HepG2 (cell line): Measurements from ENCODE around the gene PAK2. TPM values are rescaled to one million over a fixed set of nuclear protein-coding genes. Genes with fewer than 3 reads are reported as not detected.

Experiments used
- CEBPB ChIP-seq: IDR thresholded peaks from 2 replicates; pipeline ENCODE4 v1.6.1; 2011; ENCODE audit warnings: low read depth, low read length, improper control_type of control experiment, borderline replicate concordance
- FOSL2 ChIP-seq: sonication (generic); formaldehyde crosslinking; IDR thresholded peaks from 2 replicates; pipeline ENCODE4 v1.4.0; 2020; ENCODE audit warnings: missing genetic modification reagents
- FOXA1 ChIP-seq, 2 experiments: fragments of 450-650 bp in 1 of 2; sonication (generic) in 1 of 2; formaldehyde crosslinking in 1 of 2; IDR thresholded peaks; 2 replicates each; pipeline versions ENCODE4 v1.4.0 to v1.6.1; 2016 to 2020; ENCODE audit warnings: missing genetic modification reagents in 1 of 2
- GATAD2A ChIP-seq: IDR thresholded peaks from 2 replicates; pipeline ENCODE4 v1.6.1; 2016
- HMG20A ChIP-seq: IDR thresholded peaks from 2 replicates; pipeline ENCODE4 v1.6.1; 2016; ENCODE audit warnings: borderline replicate concordance
- ISL2 ChIP-seq: sonication (generic); formaldehyde crosslinking; IDR thresholded peaks from 2 replicates; pipeline ENCODE4 v1.5.0; 2020; ENCODE audit warnings: missing genetic modification reagents
- SNRNP70 ChIP-seq: fragments of 200-400 bp; formaldehyde crosslinking; IDR thresholded peaks from 2 replicates; pipeline ENCODE4 v1.6.1; 2017; ENCODE audit warnings: mild to moderate bottlenecking, low read depth, low read length, moderate library complexity
- SOX13 ChIP-seq, 3 experiments: fragments of 450-650 bp in 1 of 3; sonication (generic) in 1 of 3; formaldehyde crosslinking in 1 of 3; IDR thresholded peaks in 2 of 3; conservative IDR thresholded peaks in 1 of 3; 2 replicates each; pipeline versions ENCODE4 v1.5.0 to v1.6.1; 2016 to 2020; ENCODE audit warnings: antibody characterized with exemption in 1 of 3, mild to moderate bottlenecking in 1 of 3, missing compliant biosample characterization in 1 of 3, missing genetic modification reagents in 1 of 3, moderate library complexity in 1 of 3
- SOX5 ChIP-seq: IDR thresholded peaks from 2 replicates; pipeline ENCODE4 v1.6.1; 2016; ENCODE audit warnings: borderline replicate concordance
- SP5 ChIP-seq: IDR thresholded peaks from 2 replicates; pipeline ENCODE4 v1.6.1; 2016; ENCODE audit warnings: low read depth, borderline replicate concordance
- TEAD2 ChIP-seq: sonication (generic); formaldehyde crosslinking; IDR thresholded peaks from 2 replicates; pipeline ENCODE4 v1.9.0; 2021; ENCODE audit warnings: missing genetic modification reagents
- ZNF225 ChIP-seq: sonication (generic); formaldehyde crosslinking; IDR thresholded peaks from 2 replicates; pipeline ENCODE4 v1.4.0; 2020; ENCODE audit warnings: mild to moderate bottlenecking, missing genetic modification reagents
- polyA plus RNA-seq, 8 experiments: library from polyadenylated mRNA; depleted of rRNA in 3 of 8; stranded (reverse) in 7 of 8; unstranded in 1 of 8; fragments of >200 nt; fragmentation: Illumina TruSeq in 4 of 8; extraction: Trizol in 4 of 8; gene quantifications; 2 replicates each; pipeline versions ENCODE4 v1.2.1 to v1.2.3, GENCODE V29; 2011 to 2016; ENCODE audit warnings: low read depth in 4 of 8, missing spikeins in 1 of 8, mixed read lengths in 1 of 8; ENCODE audit not compliant: insufficient read depth in 1 of 8
- total RNA-seq, 5 experiments: library from RNA; depleted of rRNA; stranded (reverse); fragments of >200 nt; fragmentation: Illumina TruSeq; extraction: Trizol; gene quantifications; 2 replicates each; pipeline ENCODE4 v1.2.3, GENCODE V29; 2016; ENCODE audit warnings: low read depth in 1 of 5
- TF ChIP-seq, protein P1 (sequence below): IDR thresholded peaks from 2 replicates; pipeline ENCODE4 v1.4.0; 2020; ENCODE audit warnings: mild to moderate bottlenecking, missing genetic modification reagents

PAK2 gene
- total and polyA plus RNA-seq, 2 of the 13 experiments (the other 11 are each of a cell fraction or from before 2014, with no cell fraction given) = 23.0 to 24.7 TPM

DNA sequence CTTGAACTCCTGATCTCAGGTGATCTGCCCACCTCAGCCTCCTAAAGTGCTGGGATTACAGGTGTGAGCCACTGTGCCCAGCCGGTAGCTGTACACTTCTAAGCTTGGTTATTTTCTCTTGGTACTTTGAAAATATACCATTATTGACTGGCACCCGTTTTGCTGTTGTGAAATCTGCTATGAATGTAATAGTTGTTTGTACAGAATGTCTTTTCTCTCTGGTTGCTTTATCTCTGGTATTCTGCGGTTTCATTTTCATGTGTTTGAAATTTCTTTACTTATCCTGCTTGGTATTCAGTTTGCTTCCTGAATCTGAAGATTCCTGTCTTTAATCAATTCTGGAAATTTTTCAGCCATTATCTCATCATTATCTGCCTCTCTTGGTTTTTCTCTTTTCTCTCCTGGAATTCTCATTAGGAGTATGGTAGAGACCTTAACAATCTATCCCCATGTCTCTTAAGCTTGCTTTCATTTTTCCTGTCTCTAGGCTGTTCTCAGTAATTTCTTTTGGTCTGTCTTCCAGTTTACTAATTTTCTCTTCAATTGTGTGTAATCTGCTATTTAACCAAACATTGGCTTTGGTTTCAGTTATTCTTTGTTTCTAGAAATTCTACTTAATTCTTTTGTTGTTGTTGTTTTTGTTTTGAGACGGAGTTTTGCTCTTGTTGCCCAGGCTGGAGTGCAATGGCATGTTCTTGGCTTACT lies 2.8 kb upstream of the PAK2 start (continued):
- TF ChIP-seq SP5 (CRISPR knock-in tag) (0 out of 2 replicates have a peak, but pooled peaks have one; percentile 7), HMG20A (peak; percentile 52; the same call in 1 of the 2 replicates), ZNF225 (CRISPR knock-in tag) (no peak), GATAD2A (CRISPR knock-in tag) (peak; percentile 64), SOX5 (CRISPR knock-in tag) (peak; percentile 53; the same call in 1 of the 2 replicates), CEBPB (peak; percentile 72), TEAD2 (CRISPR knock-in tag) (no peak), FOSL2 (0 out of 2 replicates have a peak, but pooled peaks have one; percentile 8), FOXA1 (IDR thresholded peaks at IDR 0.05) (no peak), FOXA1 (CRISPR knock-in tag; IDR thresholded peaks at IDR 0.05) (0 out of 2 replicates have a peak, but pooled peaks have one; percentile 20), SOX13 (IDR thresholded peaks at IDR 0.05) (no peak), SOX13 (CRISPR knock-in tag; conservative IDR thresholded peaks at IDR 0.05 in 1 of 2, IDR thresholded peaks at IDR 0.05 in 1 of 2) (peak in 1 of 2 experiments; percentile 45; a peak in 1 of 4 replicates), SNRNP70 (no peak), ISL2 (CRISPR knock-in tag) (peak; percentile 35; the same call in 1 of the 2 replicates)
- TF ChIP-seq, protein P1, sequence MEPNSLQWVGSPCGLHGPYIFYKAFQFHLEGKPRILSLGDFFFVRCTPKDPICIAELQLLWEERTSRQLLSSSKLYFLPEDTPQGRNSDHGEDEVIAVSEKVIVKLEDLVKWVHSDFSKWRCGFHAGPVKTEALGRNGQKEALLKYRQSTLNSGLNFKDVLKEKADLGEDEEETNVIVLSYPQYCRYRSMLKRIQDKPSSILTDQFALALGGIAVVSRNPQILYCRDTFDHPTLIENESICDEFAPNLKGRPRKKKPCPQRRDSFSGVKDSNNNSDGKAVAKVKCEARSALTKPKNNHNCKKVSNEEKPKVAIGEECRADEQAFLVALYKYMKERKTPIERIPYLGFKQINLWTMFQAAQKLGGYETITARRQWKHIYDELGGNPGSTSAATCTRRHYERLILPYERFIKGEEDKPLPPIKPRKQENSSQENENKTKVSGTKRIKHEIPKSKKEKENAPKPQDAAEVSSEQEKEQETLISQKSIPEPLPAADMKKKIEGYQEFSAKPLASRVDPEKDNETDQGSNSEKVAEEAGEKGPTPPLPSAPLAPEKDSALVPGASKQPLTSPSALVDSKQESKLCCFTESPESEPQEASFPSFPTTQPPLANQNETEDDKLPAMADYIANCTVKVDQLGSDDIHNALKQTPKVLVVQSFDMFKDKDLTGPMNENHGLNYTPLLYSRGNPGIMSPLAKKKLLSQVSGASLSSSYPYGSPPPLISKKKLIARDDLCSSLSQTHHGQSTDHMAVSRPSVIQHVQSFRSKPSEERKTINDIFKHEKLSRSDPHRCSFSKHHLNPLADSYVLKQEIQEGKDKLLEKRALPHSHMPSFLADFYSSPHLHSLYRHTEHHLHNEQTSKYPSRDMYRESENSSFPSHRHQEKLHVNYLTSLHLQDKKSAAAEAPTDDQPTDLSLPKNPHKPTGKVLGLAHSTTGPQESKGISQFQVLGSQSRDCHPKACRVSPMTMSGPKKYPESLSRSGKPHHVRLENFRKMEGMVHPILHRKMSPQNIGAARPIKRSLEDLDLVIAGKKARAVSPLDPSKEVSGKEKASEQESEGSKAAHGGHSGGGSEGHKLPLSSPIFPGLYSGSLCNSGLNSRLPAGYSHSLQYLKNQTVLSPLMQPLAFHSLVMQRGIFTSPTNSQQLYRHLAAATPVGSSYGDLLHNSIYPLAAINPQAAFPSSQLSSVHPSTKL = 0 out of 2 replicates have a peak, but pooled peaks have one; percentile 37
